GM12878 (cell line): ENCODE data around the gene EYS.

Experiments used
- MTA3 ChIP-seq: IDR thresholded peaks from 2 replicates; pipeline ENCODE4 v1.6.1; 2012; ENCODE audit warnings: low read length, inconsistent platforms, borderline replicate concordance
- POLR2A ChIP-seq: IDR thresholded peaks from 2 replicates; pipeline ENCODE4 v1.6.1; 2011; ENCODE audit warnings: low read depth, mild to moderate bottlenecking, low read length
- TF ChIP-seq, protein P1 (sequence below), 3 experiments: IDR thresholded peaks in 2 of 3; conservative IDR thresholded peaks in 1 of 3; 2 replicates each; pipeline ENCODE4 v1.5.1; 2011; ENCODE audit warnings: low read depth in 3 of 3, low read length in 3 of 3, mild to moderate bottlenecking in 3 of 3, control low read depth in 2 of 3, moderate library complexity in 2 of 3, inconsistent platforms in 1 of 3, mixed read lengths in 1 of 3; ENCODE audit not compliant: control insufficient read depth in 2 of 3, insufficient read depth in 1 of 3; ENCODE audit errors: extremely low read depth in 1 of 3
- TF ChIP-seq, protein P2 (sequence below): IDR thresholded peaks from 2 replicates; pipeline ENCODE4 v1.6.1; 2011; ENCODE audit warnings: borderline replicate concordance, low read depth, mild to moderate bottlenecking, moderate library complexity, low read length; ENCODE audit not compliant: insufficient read depth, poor library complexity, severe bottlenecking

DNA sequence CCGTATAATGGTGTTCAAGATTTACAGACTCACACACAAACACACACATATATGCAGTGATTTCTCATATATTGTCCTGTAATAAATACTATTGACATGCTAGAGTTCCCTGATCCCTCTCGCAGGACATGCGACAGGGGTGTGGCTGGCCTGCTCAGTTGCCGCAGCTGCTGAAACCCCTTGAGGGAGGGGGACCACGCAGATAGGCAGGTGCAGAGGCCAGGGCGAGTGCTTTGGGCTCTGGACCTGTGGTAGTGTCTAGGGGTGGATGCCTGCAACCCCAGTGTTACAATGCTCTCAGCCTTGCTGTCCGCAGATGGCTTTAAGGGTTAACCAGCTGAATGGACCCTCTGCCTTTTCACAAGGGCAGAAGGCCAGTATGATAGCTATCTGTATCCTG, 706.2 kb downstream of the EYS start:
- TF ChIP-seq MTA3 (no peak), POLR2A (no peak)
- TF ChIP-seq, protein P1, sequence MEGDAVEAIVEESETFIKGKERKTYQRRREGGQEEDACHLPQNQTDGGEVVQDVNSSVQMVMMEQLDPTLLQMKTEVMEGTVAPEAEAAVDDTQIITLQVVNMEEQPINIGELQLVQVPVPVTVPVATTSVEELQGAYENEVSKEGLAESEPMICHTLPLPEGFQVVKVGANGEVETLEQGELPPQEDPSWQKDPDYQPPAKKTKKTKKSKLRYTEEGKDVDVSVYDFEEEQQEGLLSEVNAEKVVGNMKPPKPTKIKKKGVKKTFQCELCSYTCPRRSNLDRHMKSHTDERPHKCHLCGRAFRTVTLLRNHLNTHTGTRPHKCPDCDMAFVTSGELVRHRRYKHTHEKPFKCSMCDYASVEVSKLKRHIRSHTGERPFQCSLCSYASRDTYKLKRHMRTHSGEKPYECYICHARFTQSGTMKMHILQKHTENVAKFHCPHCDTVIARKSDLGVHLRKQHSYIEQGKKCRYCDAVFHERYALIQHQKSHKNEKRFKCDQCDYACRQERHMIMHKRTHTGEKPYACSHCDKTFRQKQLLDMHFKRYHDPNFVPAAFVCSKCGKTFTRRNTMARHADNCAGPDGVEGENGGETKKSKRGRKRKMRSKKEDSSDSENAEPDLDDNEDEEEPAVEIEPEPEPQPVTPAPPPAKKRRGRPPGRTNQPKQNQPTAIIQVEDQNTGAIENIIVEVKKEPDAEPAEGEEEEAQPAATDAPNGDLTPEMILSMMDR (IDR thresholded peaks at IDR 0.05 in 2 of 3, conservative IDR thresholded peaks at IDR 0.05 in 1 of 3; ENCODE audit: control insufficient read depth in 2 of 3, extremely low read depth in 1 of 3, insufficient read depth in 1 of 3, low read depth in 3 of 3, low read length in 3 of 3): no peak
- TF ChIP-seq, protein P2, sequence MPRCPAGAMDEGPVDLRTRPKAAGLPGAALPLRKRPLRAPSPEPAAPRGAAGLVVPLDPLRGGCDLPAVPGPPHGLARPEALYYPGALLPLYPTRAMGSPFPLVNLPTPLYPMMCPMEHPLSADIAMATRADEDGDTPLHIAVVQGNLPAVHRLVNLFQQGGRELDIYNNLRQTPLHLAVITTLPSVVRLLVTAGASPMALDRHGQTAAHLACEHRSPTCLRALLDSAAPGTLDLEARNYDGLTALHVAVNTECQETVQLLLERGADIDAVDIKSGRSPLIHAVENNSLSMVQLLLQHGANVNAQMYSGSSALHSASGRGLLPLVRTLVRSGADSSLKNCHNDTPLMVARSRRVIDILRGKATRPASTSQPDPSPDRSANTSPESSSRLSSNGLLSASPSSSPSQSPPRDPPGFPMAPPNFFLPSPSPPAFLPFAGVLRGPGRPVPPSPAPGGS: no peak
